Colonic mucosa (tissue), 4 donors: Measurements from ENCODE around the gene MAPK6. TPM values are rescaled to one million over a fixed set of nuclear protein-coding genes. Genes with fewer than 3 reads are reported as not detected.
A peak's percentile ranks its signal among the peaks of the same experiment; 100 is the strongest.

Experiments used
- DNase-seq: peaks from one replicate; pipeline ENCODE4 v3.0.0-alpha.2; 2020
- H3K27ac ChIP-seq: fragments of 200-600 bp; one replicate; pipeline ENCODE4 v1.8.0; 2021
- H3K27me3 ChIP-seq: fragments of 200-600 bp; one replicate; pipeline ENCODE4 v1.8.0; 2021
- H3K36me3 ChIP-seq: fragments of 200-600 bp; one replicate; pipeline ENCODE4 v1.8.0; 2021
- H3K4me1 ChIP-seq: fragments of 200-600 bp; one replicate; pipeline ENCODE4 v1.8.0; 2021; ENCODE audit warnings: mild to moderate bottlenecking
- H3K4me3 ChIP-seq: fragments of 200-600 bp; one replicate; pipeline ENCODE4 v1.8.0; 2021
- H3K9ac ChIP-seq, 2 donors: one replicate each; pipeline ENCODE4 v1.7.0; 2013; ENCODE audit warnings: control low read depth in 2 of 2, low read depth in 2 of 2, low read length in 2 of 2
- H3K9me3 ChIP-seq: fragments of 200-600 bp; one replicate; pipeline ENCODE4 v1.8.0; 2021
- intact Hi-C: fragments of 100-400 bp; cut with DNase I; formaldehyde crosslinking; loops from one replicate; pipeline ENCODE4 v1.14.1; 2022
- total RNA-seq, 2 donors: library from RNA; stranded (reverse); fragmentation: NEBNext Ultra II Directional in 1 of 2; extraction: Animal tissue kit (Norgen Biotek cat#: 25700) in 1 of 2; gene quantifications; one replicate each; pipeline ENCODE4 v1.2.1, GENCODE V29; 2021
- TF ChIP-seq, protein P1 (sequence below): fragments of 200-600 bp; IDR thresholded peaks from one replicate; pipeline ENCODE4 v1.8.0; 2022; ENCODE audit warnings: antibody characterized with exemption, mild to moderate bottlenecking
- donor health status: healthy.
- donor health status: DM: no; HTN: no; CAD: no.
- donor health status: DM: no; HTN: no; CAD: no.

Gene MAPK6
- total RNA-seq, 2 donors from 2014 or later, result 47.5 to 71.9 TPM

DNA sequence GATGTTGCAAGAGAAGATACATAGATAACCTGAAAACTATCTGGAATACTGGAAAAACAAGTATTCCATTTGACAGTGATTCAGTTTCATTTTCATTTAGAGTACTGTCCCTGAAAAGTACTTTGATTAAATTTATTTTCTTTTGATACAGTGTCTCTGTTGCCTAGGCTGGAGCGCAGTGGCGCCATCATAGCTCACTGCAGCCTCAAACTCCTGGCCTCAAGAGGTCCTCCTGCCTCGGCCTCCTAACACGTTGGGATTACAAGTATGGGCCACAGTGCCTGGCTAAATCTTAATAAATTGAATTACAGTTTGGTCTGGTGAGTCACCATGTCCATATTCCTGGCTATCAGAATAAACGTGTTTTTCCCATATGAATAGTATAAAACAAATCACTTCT, 45.8 kb upstream of the MAPK6 start:
- H3K27me3 ChIP-seq, result no peaks in the 10 kb centered on the region
- H3K4me1 ChIP-seq, result no peaks in the 10 kb centered on the region
- no peak overlapping the region for H3K4me3 ChIP-seq
- DNase-seq, result no peak
- no peaks in the 10 kb centered on the region for H3K9me3 ChIP-seq
- H3K9ac ChIP-seq, result no peak overlapping the region
- H3K27ac ChIP-seq, result no peak overlapping the region
- intact Hi-C loops, result no loop called here
- TF ChIP-seq, protein P1, sequence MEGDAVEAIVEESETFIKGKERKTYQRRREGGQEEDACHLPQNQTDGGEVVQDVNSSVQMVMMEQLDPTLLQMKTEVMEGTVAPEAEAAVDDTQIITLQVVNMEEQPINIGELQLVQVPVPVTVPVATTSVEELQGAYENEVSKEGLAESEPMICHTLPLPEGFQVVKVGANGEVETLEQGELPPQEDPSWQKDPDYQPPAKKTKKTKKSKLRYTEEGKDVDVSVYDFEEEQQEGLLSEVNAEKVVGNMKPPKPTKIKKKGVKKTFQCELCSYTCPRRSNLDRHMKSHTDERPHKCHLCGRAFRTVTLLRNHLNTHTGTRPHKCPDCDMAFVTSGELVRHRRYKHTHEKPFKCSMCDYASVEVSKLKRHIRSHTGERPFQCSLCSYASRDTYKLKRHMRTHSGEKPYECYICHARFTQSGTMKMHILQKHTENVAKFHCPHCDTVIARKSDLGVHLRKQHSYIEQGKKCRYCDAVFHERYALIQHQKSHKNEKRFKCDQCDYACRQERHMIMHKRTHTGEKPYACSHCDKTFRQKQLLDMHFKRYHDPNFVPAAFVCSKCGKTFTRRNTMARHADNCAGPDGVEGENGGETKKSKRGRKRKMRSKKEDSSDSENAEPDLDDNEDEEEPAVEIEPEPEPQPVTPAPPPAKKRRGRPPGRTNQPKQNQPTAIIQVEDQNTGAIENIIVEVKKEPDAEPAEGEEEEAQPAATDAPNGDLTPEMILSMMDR, result no peak
- no peaks in the 10 kb centered on the region for H3K36me3 ChIP-seq

DNA sequence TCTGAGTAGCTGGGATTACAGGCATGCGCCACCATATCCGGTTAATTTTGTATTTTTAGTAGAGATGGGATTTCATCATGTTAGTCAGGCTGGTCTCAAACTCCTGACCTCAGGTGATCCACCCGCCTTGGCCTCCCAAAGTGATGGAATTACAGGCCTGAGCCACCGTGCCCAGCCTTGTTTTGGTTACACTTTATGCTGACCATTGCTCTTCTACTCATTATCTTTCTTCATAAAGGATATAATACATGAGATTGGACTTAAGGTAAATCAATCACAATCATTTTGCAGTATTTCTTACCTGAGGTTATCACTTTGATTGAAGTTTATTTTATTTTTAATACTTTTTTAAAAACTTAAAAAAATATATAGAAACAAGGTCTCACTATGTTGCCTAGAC, 45.2 kb upstream of the MAPK6 start:
- DNase-seq, result no peak
- H3K4me1 ChIP-seq, result no peaks in the 10 kb centered on the region
- no peaks in the 10 kb centered on the region for H3K36me3 ChIP-seq
- intact Hi-C loops, result no loop called here
- no peaks in the 10 kb centered on the region for H3K27me3 ChIP-seq
- TF ChIP-seq, protein P1, result no peak
- H3K9ac ChIP-seq, result no peak overlapping the region
- no peak overlapping the region for H3K4me3 ChIP-seq
- H3K27ac ChIP-seq, result no peak overlapping the region
- no peaks in the 10 kb centered on the region for H3K9me3 ChIP-seq

DNA sequence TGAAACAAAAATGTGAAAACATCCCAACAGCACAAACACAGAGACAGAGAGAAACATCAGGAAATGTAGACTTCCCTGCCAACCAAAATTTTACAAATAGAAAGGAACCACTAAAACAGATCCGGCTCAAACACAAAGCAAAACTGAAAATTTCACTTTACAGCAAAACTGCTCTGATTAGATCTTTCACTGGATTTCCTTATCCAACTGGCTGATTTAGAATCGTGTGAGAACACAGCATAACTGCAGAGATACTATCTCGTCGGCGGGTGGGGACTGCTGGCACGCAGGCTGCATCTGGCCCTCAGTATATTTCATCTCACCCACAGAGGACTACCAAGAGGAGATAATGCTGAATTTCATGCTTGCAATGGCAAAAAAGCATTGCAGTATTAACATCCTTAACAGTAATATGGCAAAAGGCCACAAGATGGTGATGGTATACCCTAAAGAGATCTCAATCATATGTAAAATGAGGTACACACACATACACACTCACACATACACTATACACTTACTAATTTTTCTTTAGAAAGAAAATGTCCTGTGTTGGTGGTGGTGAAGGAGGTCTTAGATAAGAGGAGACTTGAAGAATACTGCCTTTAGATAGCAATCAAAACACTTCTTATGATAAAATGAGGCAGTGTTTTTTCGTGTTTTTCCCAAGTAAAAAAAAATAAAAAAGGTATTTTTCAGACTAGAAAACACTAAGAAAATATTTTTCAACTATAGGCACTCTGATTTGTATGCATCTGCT, 36.8 kb upstream of the MAPK6 start:
- Histone ChIP-seq H3K9me3 (no peaks in the 10 kb centered on the region), H3K36me3 (no peaks in the 10 kb centered on the region), H3K27me3 (no peaks in the 10 kb centered on the region), H3K9ac (peak overlapping the region in 1 of 2 donors; percentile 12), H3K27ac (peak overlapping the region; percentile 82), H3K4me3 (no peak overlapping the region), H3K4me1 (peaks cover 10% of the 10 kb centered on the region)
- DNase-seq, result peak; percentile 45
- intact Hi-C loops, result loop anchor here (2.0 kb wide), 1 partner anchor 161 kb away; no protein-coding TSS in a partner anchor
- TF ChIP-seq, protein P1, result peak; percentile 28

DNA sequence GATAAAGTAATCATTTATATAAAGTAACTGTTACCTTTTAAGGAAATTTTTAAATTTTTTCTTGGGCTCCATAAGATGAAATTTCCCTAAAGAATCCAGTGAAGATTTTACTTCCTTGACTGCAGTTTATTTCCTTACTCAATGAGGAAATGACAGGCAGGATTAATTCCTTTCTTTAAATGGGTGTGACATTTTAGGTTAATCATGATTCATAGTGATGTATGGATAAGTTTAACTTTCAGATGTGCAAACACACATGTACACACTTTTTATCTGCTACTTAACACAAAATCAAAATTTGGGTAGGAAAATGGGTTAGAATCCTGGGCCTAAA, 36.3 kb upstream of the MAPK6 start:
- Histone ChIP-seq H3K4me1 (peaks cover 10% of the 10 kb centered on the region), H3K9me3 (no peaks in the 10 kb centered on the region), H3K27me3 (no peaks in the 10 kb centered on the region), H3K4me3 (no peak overlapping the region), H3K9ac (no peak overlapping the region), H3K27ac (peak overlapping the region; percentile 82), H3K36me3 (no peaks in the 10 kb centered on the region)
- intact Hi-C loops, result loop anchor here (2.0 kb wide), 1 partner anchor 160 kb away; no protein-coding TSS in a partner anchor
- TF ChIP-seq, protein P1, result no peak
- no peak for DNase-seq

DNA sequence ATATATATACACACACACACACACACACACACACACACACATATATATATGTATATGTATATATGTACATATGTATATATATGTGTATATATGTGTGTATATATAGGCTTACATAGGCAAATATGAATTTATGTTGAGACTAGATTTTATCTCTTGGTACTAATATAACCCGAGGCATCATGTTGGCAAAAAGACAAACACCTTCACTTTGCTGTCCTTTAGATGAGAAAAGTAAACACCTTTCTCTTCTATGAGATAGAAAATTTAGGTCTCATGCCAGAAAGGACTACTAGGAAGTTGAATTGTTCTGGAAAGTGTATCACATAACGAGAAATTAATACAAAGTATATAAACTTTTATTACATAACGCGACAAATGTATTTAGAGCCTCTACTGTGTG, 27.9 kb upstream of the MAPK6 start:
- Histone ChIP-seq H3K27ac (no peak overlapping the region), H3K9ac (no peak overlapping the region), H3K4me1 (peaks cover 6% of the 10 kb centered on the region), H3K36me3 (no peaks in the 10 kb centered on the region), H3K4me3 (no peak overlapping the region), H3K27me3 (no peaks in the 10 kb centered on the region), H3K9me3 (no peaks in the 10 kb centered on the region)
- DNase-seq, result no peak
- TF ChIP-seq, protein P1, result no peak
- intact Hi-C loops, result no loop called here
